ENCODE measurements around the gene LMNTD2. TPM values are rescaled to one million over a fixed set of nuclear protein-coding genes. Genes with fewer than 3 reads are reported as not detected.

LMNTD2 gene
- total and polyA plus RNA-seq, 2 of the 13 experiments (the other 11 are each of a cell fraction or from before 2014, with no cell fraction given) = 1.1 to 3.1 TPM

- TF ChIP-seq CERS6 (CRISPR knock-in tag; IDR thresholded peaks at IDR 0.05) (no peak), HNRNPL (IDR thresholded peaks at IDR 0.05; ENCODE audit: low read depth, low read length) (no peak), ZNF772 (CRISPR knock-in tag; IDR thresholded peaks at IDR 0.05) (0 out of 2 replicates have a peak, but pooled peaks have one; percentile 10), ZNF629 (CRISPR knock-in tag; conservative IDR thresholded peaks at IDR 0.05) (no peak), TAF15 (IDR thresholded peaks at IDR 0.05; ENCODE audit: low read depth, low read length, poor library complexity, severe bottlenecking) (no peak), SP4 (CRISPR knock-in tag; IDR thresholded peaks at IDR 0.05) (peak; percentile 96), FOXA1 (IDR thresholded peaks at IDR 0.05) (no peak), FOXA1 (CRISPR knock-in tag; IDR thresholded peaks at IDR 0.05) (no peak), ZMYM3 (CRISPR knock-in tag; IDR thresholded peaks at IDR 0.05) (no peak), ZBTB40 (IDR thresholded peaks at IDR 0.05) (no peak), ZBTB40 (CRISPR knock-in tag; IDR thresholded peaks at IDR 0.05) (no peak), NPAS2 (CRISPR knock-in tag; IDR thresholded peaks at IDR 0.05; ENCODE audit: borderline replicate concordance) (no peak), ZNF580 (CRISPR knock-in tag; IDR thresholded peaks at IDR 0.05; ENCODE audit: borderline replicate concordance, low read depth) (no peak), ZMAT3 (CRISPR knock-in tag; conservative IDR thresholded peaks at IDR 0.05) (no peak), BHLHE40 (IDR thresholded peaks at IDR 0.05; ENCODE audit: low read length) (peak; percentile 94), SIX1 (CRISPR knock-in tag; IDR thresholded peaks at IDR 0.05; ENCODE audit: borderline replicate concordance) (no peak), ZNF30 (CRISPR knock-in tag; IDR thresholded peaks at IDR 0.05) (no peak), REPIN1 (CRISPR knock-in tag; IDR thresholded peaks at IDR 0.05; ENCODE audit: borderline replicate concordance, low read depth) (no peak), PAF1 (CRISPR knock-in tag; IDR thresholded peaks at IDR 0.05) (no peak), TBX3 (IDR thresholded peaks at IDR 0.05; ENCODE audit: borderline replicate concordance) (no peak), ZBTB7B (CRISPR knock-in tag; IDR thresholded peaks at IDR 0.05) (peak; percentile 34; the same call in 1 of the 2 replicates), ELF3 (CRISPR knock-in tag; IDR thresholded peaks at IDR 0.05) (peak; percentile 13; the same call in 1 of the 2 replicates)
Observed at GRCh38 chr11:568306-569157, 8.0 kb upstream of the LMNTD2 start (continued).

Measured in HepG2 (cell line).